GM10847 (cell line): Measurements from ENCODE around the gene ERCC4.

Source experiments
- POLR2A ChIP-seq: IDR thresholded peaks from 2 replicates; pipeline ENCODE4 v1.6.1; 2011; ENCODE audit not compliant: insufficient read length; ENCODE audit errors: extremely low read depth

Gene ERCC4

GRCh38 chr16:13992976-13993375 lies 73.0 kb downstream of the ERCC4 start:
- no peak for TF ChIP-seq POLR2A

GRCh38 chr16:13994239-13995106 lies 74.5 kb downstream of the ERCC4 start:
- no peak for TF ChIP-seq POLR2A

GRCh38 chr16:13995194-13995593 lies 75.2 kb downstream of the ERCC4 start:
- TF ChIP-seq POLR2A, result no peak

GRCh38 chr16:13996778-13997288 lies 76.9 kb downstream of the ERCC4 start:
- TF ChIP-seq POLR2A, result no peak

- no peak for TF ChIP-seq POLR2A
Observed at GRCh38 chr16:13997526-13997925, 77.6 kb downstream of the ERCC4 start.

GRCh38 chr16:13997933-13998332 lies 78.0 kb downstream of the ERCC4 start:
- no peak for TF ChIP-seq POLR2A

GRCh38 chr16:13999071-13999894 lies 79.3 kb downstream of the ERCC4 start:
- no peak for TF ChIP-seq POLR2A

GRCh38 chr16:13999895-14000425 lies 80.0 kb downstream of the ERCC4 start:
- no peak for TF ChIP-seq POLR2A

- no peak for TF ChIP-seq POLR2A
Observed at GRCh38 chr16:14001521-14001920, 81.6 kb downstream of the ERCC4 start.
